Measurements from ENCODE around the gene PPP1R3E.

Gene PPP1R3E

DNA sequence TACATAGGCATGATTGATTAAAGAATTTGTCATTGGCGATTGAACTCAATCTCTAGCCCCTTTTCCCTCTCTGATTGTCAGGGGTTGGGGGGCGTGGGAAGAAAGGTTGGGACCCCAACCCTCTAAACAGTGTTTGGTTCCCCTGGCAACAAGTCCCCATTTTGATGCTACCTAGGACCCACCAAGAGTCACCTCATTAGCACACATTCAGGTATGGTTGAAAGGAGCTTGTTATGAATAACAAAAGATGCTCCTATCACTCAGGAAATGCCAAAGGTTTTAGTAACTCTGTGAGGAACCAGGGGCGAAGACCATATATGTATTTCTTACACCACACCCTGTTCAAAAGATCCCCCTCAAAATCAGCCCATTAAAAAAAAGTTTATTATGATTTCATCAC lies 50.7 kb downstream of the PPP1R3E start:
- Histone ChIP-seq H3K27ac (no peak overlapping the region), H3K4me3 (no peak overlapping the region)
- DNase-seq (ENCODE audit: low spot score): no peak
- TF ChIP-seq, protein P1, sequence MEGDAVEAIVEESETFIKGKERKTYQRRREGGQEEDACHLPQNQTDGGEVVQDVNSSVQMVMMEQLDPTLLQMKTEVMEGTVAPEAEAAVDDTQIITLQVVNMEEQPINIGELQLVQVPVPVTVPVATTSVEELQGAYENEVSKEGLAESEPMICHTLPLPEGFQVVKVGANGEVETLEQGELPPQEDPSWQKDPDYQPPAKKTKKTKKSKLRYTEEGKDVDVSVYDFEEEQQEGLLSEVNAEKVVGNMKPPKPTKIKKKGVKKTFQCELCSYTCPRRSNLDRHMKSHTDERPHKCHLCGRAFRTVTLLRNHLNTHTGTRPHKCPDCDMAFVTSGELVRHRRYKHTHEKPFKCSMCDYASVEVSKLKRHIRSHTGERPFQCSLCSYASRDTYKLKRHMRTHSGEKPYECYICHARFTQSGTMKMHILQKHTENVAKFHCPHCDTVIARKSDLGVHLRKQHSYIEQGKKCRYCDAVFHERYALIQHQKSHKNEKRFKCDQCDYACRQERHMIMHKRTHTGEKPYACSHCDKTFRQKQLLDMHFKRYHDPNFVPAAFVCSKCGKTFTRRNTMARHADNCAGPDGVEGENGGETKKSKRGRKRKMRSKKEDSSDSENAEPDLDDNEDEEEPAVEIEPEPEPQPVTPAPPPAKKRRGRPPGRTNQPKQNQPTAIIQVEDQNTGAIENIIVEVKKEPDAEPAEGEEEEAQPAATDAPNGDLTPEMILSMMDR (IDR thresholded peaks at IDR 0.05): no peak

DNA sequence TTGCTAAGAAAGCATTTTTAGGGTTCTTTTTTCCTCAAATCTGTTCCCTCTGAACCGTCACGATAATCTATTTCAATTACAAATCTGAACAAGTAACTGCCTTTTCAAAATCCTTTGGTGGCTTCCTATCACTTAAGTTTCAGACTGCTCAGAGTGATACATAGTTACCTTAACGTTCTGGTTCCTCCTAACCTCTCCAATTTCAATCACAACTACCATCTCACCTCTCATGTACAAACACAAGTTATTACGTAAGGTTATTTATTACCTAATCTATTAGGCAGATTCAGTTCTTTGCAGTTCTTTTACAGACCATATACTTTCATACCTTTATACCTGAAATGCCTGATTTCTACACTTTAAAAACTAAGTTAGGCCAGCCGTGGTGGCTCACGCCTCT lies 52.8 kb downstream of the PPP1R3E start:
- Histone ChIP-seq H3K27ac (no peak overlapping the region), H3K4me3 (no peak overlapping the region)
- no peak for DNase-seq (ENCODE audit: low spot score)
- TF ChIP-seq, protein P1 (IDR thresholded peaks at IDR 0.05): no peak

DNA sequence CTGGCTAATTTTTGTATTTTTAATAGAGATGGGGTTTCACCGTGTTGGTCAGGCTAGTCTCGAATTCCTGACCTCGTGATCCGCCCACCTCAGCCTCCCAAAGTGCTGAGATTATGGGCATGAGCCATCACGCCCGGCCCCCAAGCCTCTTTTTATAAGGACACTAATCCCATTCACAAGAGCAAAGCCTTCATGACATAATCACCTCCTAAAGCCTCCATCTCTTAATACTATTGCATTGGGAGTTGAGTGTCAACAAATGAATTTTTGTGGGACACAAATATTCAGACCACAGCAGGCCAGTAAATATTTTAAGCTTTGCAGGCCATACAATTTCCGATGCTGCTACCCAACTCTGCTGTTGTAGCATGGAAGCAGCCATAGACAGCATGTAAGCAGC lies 54.1 kb downstream of the PPP1R3E start:
- Histone ChIP-seq H3K4me3 (no peak overlapping the region), H3K27ac (no peak overlapping the region)
- TF ChIP-seq, protein P1 (IDR thresholded peaks at IDR 0.05): no peak
- DNase-seq (ENCODE audit: low spot score): no peak

Measured in coronary artery (tissue), 2 donors.